HepG2 (cell line): ENCODE results near the gene NTM. TPM values are rescaled to one million over a fixed set of nuclear protein-coding genes. Genes with fewer than 3 reads are reported as not detected.

Experiments used
- ATAC-seq: fragments of 200-7000 bp; cut with Tn5 transposase; 3 replicates; pipeline ENCODE4 v1.9.1; 2020; ENCODE audit warnings: mild to moderate bottlenecking, moderate library complexity
- BruUV-seq: library from RNA; stranded (reverse); fragments of 400-500 nt; replicated peaks from 2 replicates; lab custom pipeline; 2021; lab: Mats Ljungman, UMichigan
- CTCF ChIA-PET: fragments of 300-600 bp; formaldehyde crosslinking; extraction: SDS; loops from one replicate; lab custom pipeline; 2021; ENCODE audit warnings: low total read pairs, inconsistent platforms, low intra/inter-chr PET ratio; lab: Yijun Ruan, JAX
- POLR2A ChIA-PET: fragments of 350-600 bp; sonication (Branson Sonifier 250); formaldehyde crosslinking; loops from one replicate; lab custom pipeline; 2020; ENCODE audit warnings: antibody characterized with exemption, inconsistent platforms; lab: Yijun Ruan, JAX
- DNase-seq: peaks from one replicate; pipeline ENCODE4 v3.0.0-alpha.2; 2015; ENCODE audit warnings: low spot score
- FAIRE-seq: peaks from 3 replicates; lab custom pipeline; 2011; peaks lifted over from hg19 to GRCh38; lab: Jason Lieb, UNC
- H2AFZ ChIP-seq: one replicate; pipeline ENCODE4 v1.6.1; 2011; ENCODE audit warnings: low read length, inconsistent platforms
- H3K27ac ChIP-seq: fragments of 300-600 bp; 3 replicates; pipeline ENCODE4 v1.8.0; 2011; ENCODE audit warnings: mixed run types, mild to moderate bottlenecking, mixed read lengths, low read length, inconsistent platforms; ENCODE audit not compliant: insufficient read depth; ENCODE audit errors: extremely low read length
- H3K27me3 ChIP-seq, 2 experiments: fragments of 200-600 bp in 1 of 2; 2 replicates in 1 of 2; 3 replicates in 1 of 2; pipeline versions ENCODE4 v1.6.0 to v1.8.0; 2011; ENCODE audit warnings: low read length in 2 of 2, mild to moderate bottlenecking in 2 of 2, moderate library complexity in 2 of 2, inconsistent platforms in 1 of 2; ENCODE audit not compliant: insufficient read depth in 2 of 2, control insufficient read depth in 1 of 2
- H3K36me3 ChIP-seq, 2 experiments: fragments of 200-600 bp in 1 of 2; replicated peaks in 1 of 2; 2 replicates in 1 of 2; 3 replicates in 1 of 2; pipeline versions ENCODE4 v1.5.1 to v1.8.0; 2011; ENCODE audit warnings: low read length in 2 of 2, inconsistent platforms in 1 of 2; ENCODE audit not compliant: insufficient read depth in 2 of 2, control insufficient read depth in 1 of 2
- H3K4me1 ChIP-seq: 2 replicates; pipeline ENCODE4 v1.5.1; 2012; ENCODE audit warnings: low read length, inconsistent platforms; ENCODE audit not compliant: insufficient read depth
- H3K4me2 ChIP-seq: 2 replicates; pipeline ENCODE4 v1.6.0; 2011; ENCODE audit warnings: low read depth, low read length, inconsistent platforms
- H3K4me3 ChIP-seq, 3 experiments: fragments of 200-600 bp in 1 of 3; sonication (generic), shearing (Covaris generic) in 1 of 3; replicated peaks in 1 of 3; 2 replicates each; pipeline ENCODE4 v1.5.1; 2011 to 2016; ENCODE audit warnings: low read length in 3 of 3, inconsistent platforms in 2 of 3, low read depth in 2 of 3, mild to moderate bottlenecking in 2 of 3, control low read depth in 1 of 3, mixed read lengths in 1 of 3; ENCODE audit not compliant: insufficient read depth in 1 of 3
- H3K79me2 ChIP-seq: one replicate; pipeline ENCODE4 v1.6.1; 2011; ENCODE audit warnings: low read length, inconsistent platforms; ENCODE audit not compliant: insufficient read depth
- H3K9ac ChIP-seq: 2 replicates; pipeline ENCODE4 v1.6.0; 2011; ENCODE audit warnings: mild to moderate bottlenecking, low read depth, low read length, inconsistent platforms; ENCODE audit not compliant: insufficient read depth
- H3K9me3 ChIP-seq: 2 replicates; pipeline ENCODE4 v1.5.1; 2012; ENCODE audit warnings: mild to moderate bottlenecking, low read length
- H4K20me1 ChIP-seq: 2 replicates; pipeline ENCODE4 v1.6.0; 2011; ENCODE audit warnings: inconsistent platforms, mild to moderate bottlenecking, low read length, moderate library complexity; ENCODE audit not compliant: insufficient read depth
- AGO2 ChIP-seq: fragments of 200-400 bp; formaldehyde crosslinking; optimal IDR thresholded peaks from 2 replicates; pipeline ENCODE3; 2017; ENCODE audit warnings: mild to moderate bottlenecking, low read depth, low read length, moderate library complexity
- ATAD3A ChIP-seq: sonication (generic); formaldehyde crosslinking; IDR thresholded peaks from 2 replicates; pipeline ENCODE4 v1.4.0; 2020; ENCODE audit warnings: missing genetic modification reagents
- HDAC1 ChIP-seq: sonication (generic); formaldehyde crosslinking; IDR thresholded peaks from 2 replicates; pipeline ENCODE4 v1.5.1; 2020; ENCODE audit warnings: mild to moderate bottlenecking, missing genetic modification reagents
- ONECUT2 ChIP-seq: sonication (generic); formaldehyde crosslinking; IDR thresholded peaks from 2 replicates; pipeline ENCODE4 v1.4.0; 2020; ENCODE audit warnings: missing genetic modification reagents
- PRMT3 ChIP-seq: sonication (generic); formaldehyde crosslinking; IDR thresholded peaks from 2 replicates; pipeline ENCODE4 v1.8.1; 2022; ENCODE audit warnings: low read depth, mild to moderate bottlenecking, moderate library complexity, missing genetic modification reagents, borderline replicate concordance
- TEAD2 ChIP-seq: sonication (generic); formaldehyde crosslinking; IDR thresholded peaks from 2 replicates; pipeline ENCODE4 v1.9.0; 2021; ENCODE audit warnings: missing genetic modification reagents
- TFAP4 ChIP-seq: sonication (generic); IDR thresholded peaks from 2 replicates; pipeline ENCODE4 v1.6.1; 2016; ENCODE audit warnings: low read depth, borderline replicate concordance
- ZNF136 ChIP-seq: sonication (generic); formaldehyde crosslinking; IDR thresholded peaks from 2 replicates; pipeline ENCODE4 v1.8.1; 2022; ENCODE audit warnings: low read depth, mild to moderate bottlenecking, moderate library complexity, missing genetic modification reagents
- ZNF143 ChIP-seq: sonication (generic); formaldehyde crosslinking; IDR thresholded peaks from 2 replicates; pipeline ENCODE4 v1.4.0; 2020; ENCODE audit warnings: missing genetic modification reagents
- ZNF407 ChIP-seq: sonication (generic); formaldehyde crosslinking; IDR thresholded peaks from one replicate; pipeline ENCODE4 v1.5.1; 2020; ENCODE audit warnings: mild to moderate bottlenecking, missing genetic modification reagents; ENCODE audit errors: not compliant biosample characterization
- ZNF598 ChIP-seq: sonication (generic); formaldehyde crosslinking; IDR thresholded peaks from 2 replicates; pipeline ENCODE4 v1.5.1; 2020; ENCODE audit warnings: mild to moderate bottlenecking, missing genetic modification reagents, borderline replicate concordance
- ZNF772 ChIP-seq: sonication (generic); formaldehyde crosslinking; IDR thresholded peaks from 2 replicates; pipeline ENCODE4 v1.5.0; 2020; ENCODE audit warnings: mild to moderate bottlenecking, missing genetic modification reagents
- WGBS: methylation state at CpG from one replicate; pipeline ENCODE4 v1.1.6; 2017; ENCODE audit warnings: low lambda C conversion rate; 5-methylcytosine and 5-hydroxymethylcytosine counted together
- in situ Hi-C: cut with HindIII; loops from 2 replicates; pipeline ENCODE4 v1.10.0; 2017; ENCODE audit warnings: low pct_unique_long_range_greater_than_20kb; ENCODE audit not compliant: extremely low pct_ligation_motif_present
- intact Hi-C: fragments of 100-400 bp; cut with micrococcal nuclease; formaldehyde crosslinking; loops from one replicate; pipeline ENCODE4 v1.10.0; 2022; ENCODE audit not compliant: unreplicated experiment
- polyA plus RNA-seq, 8 experiments: library from polyadenylated mRNA; depleted of rRNA in 3 of 8; stranded (reverse) in 7 of 8; unstranded in 1 of 8; fragments of >200 nt; fragmentation: Illumina TruSeq in 4 of 8; extraction: Trizol in 4 of 8; gene quantifications; 2 replicates each; pipeline versions ENCODE4 v1.2.1 to v1.2.3, GENCODE V29; 2011 to 2016; ENCODE audit warnings: low read depth in 4 of 8, missing spikeins in 1 of 8, mixed read lengths in 1 of 8; ENCODE audit not compliant: insufficient read depth in 1 of 8
- total RNA-seq, 5 experiments: library from RNA; depleted of rRNA; stranded (reverse); fragments of >200 nt; fragmentation: Illumina TruSeq; extraction: Trizol; gene quantifications; 2 replicates each; pipeline ENCODE4 v1.2.3, GENCODE V29; 2016; ENCODE audit warnings: low read depth in 1 of 5
- TF ChIP-seq, protein P1 (sequence below): sonication (generic); formaldehyde crosslinking; IDR thresholded peaks from 2 replicates; pipeline ENCODE4 v1.8.1; 2023; ENCODE audit warnings: mild to moderate bottlenecking, missing genetic modification reagents

NTM gene
- total and polyA plus RNA-seq, 2 of the 13 experiments (the other 11 are each of a cell fraction or from before 2014, with no cell fraction given) = not detected

DNA sequence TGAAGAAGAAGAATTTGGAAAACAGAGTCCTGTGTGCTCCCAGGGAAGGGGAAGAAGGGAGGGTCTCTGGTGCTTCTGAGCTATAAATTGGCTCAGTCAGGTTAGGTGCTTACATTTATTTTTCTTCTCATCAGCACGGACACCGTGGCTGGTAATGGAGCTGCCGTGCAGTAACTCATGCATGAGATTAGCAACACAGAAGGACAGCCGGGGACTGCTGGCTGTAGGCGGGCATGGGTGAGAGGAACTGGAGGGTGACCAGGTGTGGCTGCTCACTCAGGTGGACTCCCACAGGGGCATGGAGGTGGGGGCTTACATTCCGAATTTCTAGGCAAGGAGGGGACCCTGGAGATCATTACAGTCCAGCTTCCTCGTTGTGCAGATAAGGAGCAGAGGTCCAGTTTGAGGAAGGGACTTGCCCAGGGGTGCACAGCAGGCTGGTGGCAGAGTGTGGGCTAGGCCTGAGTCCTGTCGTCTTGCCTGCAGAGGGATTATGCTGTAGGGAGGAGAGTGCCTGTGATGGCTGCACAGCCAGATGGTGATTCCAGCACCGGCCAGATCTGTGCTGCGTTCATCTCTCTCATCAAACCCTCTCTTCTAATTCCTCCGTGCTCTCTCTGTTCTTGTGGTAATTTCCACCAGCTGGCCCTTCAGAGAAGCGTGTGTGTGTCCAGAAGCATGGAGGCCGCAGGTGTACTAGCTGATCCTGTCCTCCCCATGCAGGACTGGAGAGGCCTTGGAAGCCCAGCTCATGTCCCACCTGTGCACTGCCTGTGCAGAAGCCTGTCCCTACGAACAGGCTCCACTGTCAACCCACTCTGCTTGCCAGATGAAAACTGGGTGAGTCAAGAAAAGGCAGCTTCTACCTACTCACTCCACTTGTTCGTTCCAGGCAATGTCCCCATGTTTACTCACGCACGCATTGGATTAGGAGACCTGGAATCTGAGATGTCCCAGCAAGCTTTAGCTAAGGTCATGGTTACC is 78.9 kb downstream of the NTM start:
- Histone ChIP-seq H3K9ac (no peak overlapping the region), H3K4me1 (no peaks in the 10 kb centered on the region), H2AFZ (no peak overlapping the region), H4K20me1 (no peaks in the 10 kb centered on the region), H3K9me3 (no peaks in the 10 kb centered on the region), H3K79me2 (no peaks in the 10 kb centered on the region), H3K27ac (no peak overlapping the region), H3K4me2 (no peak overlapping the region), H3K27me3 (no peaks in the 10 kb centered on the region), H3K36me3 (no peaks in the 10 kb centered on the region), H3K4me3 (no peak overlapping the region)
- ChIA-PET CTCF (no interaction called here), POLR2A (no interaction called here)
- BruUV-seq = no TSS peak
- no peak for ATAC-seq
- intact Hi-C loops = no loop called here
- in situ Hi-C loops = no loop called here
- FAIRE-seq = no peak
- no peak for DNase-seq
- 27% methylated on average over 13 of the region's 17 CpGs for WGBS
- TF ChIP-seq ZNF772 (CRISPR knock-in tag) (no peak), TFAP4 (no peak), ZNF598 (no peak), PRMT3 (CRISPR knock-in tag) (no peak), TEAD2 (CRISPR knock-in tag) (no peak), ONECUT2 (CRISPR knock-in tag) (no peak), ZNF136 (CRISPR knock-in tag) (no peak), AGO2 (no peak), ZNF143 (no peak), ZNF407 (CRISPR knock-in tag) (no peak), HDAC1 (CRISPR knock-in tag) (no peak), ATAD3A (CRISPR knock-in tag) (no peak)
- TF ChIP-seq, protein P1, sequence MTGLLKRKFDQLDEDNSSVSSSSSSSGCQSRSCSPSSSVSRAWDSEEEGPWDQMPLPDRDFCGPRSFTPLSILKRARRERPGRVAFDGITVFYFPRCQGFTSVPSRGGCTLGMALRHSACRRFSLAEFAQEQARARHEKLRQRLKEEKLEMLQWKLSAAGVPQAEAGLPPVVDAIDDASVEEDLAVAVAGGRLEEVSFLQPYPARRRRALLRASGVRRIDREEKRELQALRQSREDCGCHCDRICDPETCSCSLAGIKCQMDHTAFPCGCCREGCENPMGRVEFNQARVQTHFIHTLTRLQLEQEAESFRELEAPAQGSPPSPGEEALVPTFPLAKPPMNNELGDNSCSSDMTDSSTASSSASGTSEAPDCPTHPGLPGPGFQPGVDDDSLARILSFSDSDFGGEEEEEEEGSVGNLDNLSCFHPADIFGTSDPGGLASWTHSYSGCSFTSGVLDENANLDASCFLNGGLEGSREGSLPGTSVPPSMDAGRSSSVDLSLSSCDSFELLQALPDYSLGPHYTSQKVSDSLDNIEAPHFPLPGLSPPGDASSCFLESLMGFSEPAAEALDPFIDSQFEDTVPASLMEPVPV = no peak
